Activated CD4-positive, alpha-beta memory T cell treated with anti-CD3 and anti-CD28 coated beads for 36 hours (primary cell): ENCODE results near the gene WTAP. TPM values are rescaled to one million over a fixed set of nuclear protein-coding genes. Genes with fewer than 3 reads are reported as not detected.

ENCODE experiments used
- CTCF ChIA-PET: fragments of 350-600 bp; sonication (Branson Sonifier 250); formaldehyde crosslinking; loops from one replicate; lab custom pipeline; 2021; ENCODE audit warnings: antibody characterized with exemption, inconsistent platforms; lab: Charles Lee
- POLR2A ChIA-PET: fragments of 350-600 bp; sonication (Branson Sonifier 250); formaldehyde crosslinking; loops from one replicate; lab custom pipeline; 2021; ENCODE audit warnings: antibody characterized with exemption; lab: Charles Lee
- DNase-seq: peaks from one replicate; pipeline ENCODE4 v3.0.0-alpha.2; 2020
- H3K27ac Mint-ChIP-seq: one replicate; pipeline ENCODE4 v1.8.0; 2021; ENCODE audit warnings: mixed read lengths
- H3K27me3 Mint-ChIP-seq: one replicate; pipeline ENCODE4 v1.8.0; 2021; ENCODE audit warnings: mixed read lengths
- H3K36me3 Mint-ChIP-seq: one replicate; pipeline ENCODE4 v1.8.0; 2021; ENCODE audit warnings: mixed read lengths
- H3K4me1 Mint-ChIP-seq: one replicate; pipeline ENCODE4 v1.8.0; 2021; ENCODE audit warnings: low read depth, mixed read lengths
- H3K4me3 Mint-ChIP-seq: one replicate; pipeline ENCODE4 v1.8.0; 2021; ENCODE audit warnings: mild to moderate bottlenecking, mixed read lengths
- H3K9me3 Mint-ChIP-seq: one replicate; pipeline ENCODE4 v1.8.0; 2021; ENCODE audit warnings: mixed read lengths
- intact Hi-C: fragments of 100-400 bp; cut with micrococcal nuclease; formaldehyde crosslinking; loops from one replicate; pipeline ENCODE4 v1.15.1; 2023
- total RNA-seq, 2 experiments: library from RNA; stranded (reverse); gene quantifications; one replicate each; pipeline ENCODE4 v1.2.3, GENCODE V29; 2021

WTAP gene
- total RNA-seq, 2 experiments from 2014 or later: 87.6 to 90.2 TPM

DNA sequence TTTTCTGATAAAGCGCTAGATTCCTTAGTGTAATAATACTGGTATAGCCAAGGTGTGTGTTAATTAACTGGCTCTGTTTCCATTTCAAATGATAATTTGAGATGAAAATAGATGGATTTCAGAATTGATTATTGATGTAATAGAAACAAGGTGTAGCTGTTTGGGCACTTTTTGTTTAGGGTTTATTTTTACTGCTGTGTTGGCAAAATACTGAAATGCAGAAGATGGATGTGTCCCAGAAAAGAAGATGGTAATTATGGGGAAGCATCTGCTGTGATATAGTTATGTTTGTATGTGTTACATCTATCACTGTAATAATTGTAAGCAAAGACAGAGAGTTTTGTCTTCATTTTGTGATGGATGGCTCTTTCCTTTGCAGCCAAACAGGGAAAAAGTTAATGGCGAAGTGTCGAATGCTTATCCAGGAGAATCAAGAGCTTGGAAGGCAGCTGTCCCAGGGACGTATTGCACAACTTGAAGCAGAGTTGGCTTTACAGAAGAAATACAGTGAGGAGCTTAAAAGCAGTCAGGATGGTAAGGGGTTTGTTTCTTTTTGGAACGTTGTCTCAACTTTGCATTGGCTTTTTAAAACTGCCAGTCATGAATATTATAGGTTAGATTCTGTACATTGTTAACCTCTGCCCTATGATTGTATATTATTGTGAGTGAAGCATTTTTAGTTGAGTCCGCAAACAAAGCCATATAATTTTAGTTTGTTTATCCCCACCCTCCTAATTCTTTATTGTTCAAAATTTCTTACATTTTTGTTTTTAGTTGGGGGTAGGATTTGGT, 26.0 kb downstream of the WTAP start:
- CTCF ChIA-PET: interaction anchor here (0.9 kb wide), 1 partner anchor 18 kb away, joined by 3 read pairs; no protein-coding TSS in a partner anchor

DNA sequence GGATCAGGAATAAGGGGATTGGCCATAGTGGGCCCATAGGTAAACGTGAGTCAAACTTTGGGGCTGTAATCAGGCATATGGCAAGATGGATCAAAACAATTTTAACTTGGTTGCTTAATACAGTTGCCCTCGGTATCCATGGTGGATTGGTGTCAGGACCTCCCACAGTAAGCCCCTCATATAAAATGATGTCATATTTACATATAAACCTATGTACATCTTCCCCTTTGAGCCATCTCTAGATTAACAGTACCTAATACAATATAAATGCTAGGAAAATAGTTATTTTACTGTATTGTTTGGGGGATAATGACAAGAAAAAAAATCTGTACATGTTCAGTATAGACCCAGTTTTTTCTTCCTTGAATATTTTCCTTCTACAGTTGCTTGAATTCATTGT, 27.1 kb downstream of the WTAP start:
- Mint-ChIP-seq H3K36me3 (peaks cover 55% of the 10 kb centered on the region), H3K9me3 (no peaks in the 10 kb centered on the region), H3K27me3 (no peaks in the 10 kb centered on the region), H3K4me1 (peaks cover 13% of the 10 kb centered on the region), H3K4me3 (no peak overlapping the region), H3K27ac (no peak overlapping the region)
- CTCF ChIA-PET: no interaction called here
- DNase-seq: no peak
- POLR2A ChIA-PET: no interaction called here
- intact Hi-C loops: no loop called here

More for the DNA sequence above, 26.0 kb downstream of the WTAP start:
- H3K27ac Mint-ChIP-seq: peak overlapping the region; percentile 33
- peaks cover 8% of the 10 kb centered on the region for H3K4me1 Mint-ChIP-seq
- POLR2A ChIA-PET: no interaction called here
- no peaks in the 10 kb centered on the region for H3K27me3 Mint-ChIP-seq
- intact Hi-C loops: no loop called here
- H3K9me3 Mint-ChIP-seq: no peaks in the 10 kb centered on the region
- H3K36me3 Mint-ChIP-seq: peaks cover 61% of the 10 kb centered on the region
- no peak for DNase-seq
- no peak overlapping the region for H3K4me3 Mint-ChIP-seq

DNA sequence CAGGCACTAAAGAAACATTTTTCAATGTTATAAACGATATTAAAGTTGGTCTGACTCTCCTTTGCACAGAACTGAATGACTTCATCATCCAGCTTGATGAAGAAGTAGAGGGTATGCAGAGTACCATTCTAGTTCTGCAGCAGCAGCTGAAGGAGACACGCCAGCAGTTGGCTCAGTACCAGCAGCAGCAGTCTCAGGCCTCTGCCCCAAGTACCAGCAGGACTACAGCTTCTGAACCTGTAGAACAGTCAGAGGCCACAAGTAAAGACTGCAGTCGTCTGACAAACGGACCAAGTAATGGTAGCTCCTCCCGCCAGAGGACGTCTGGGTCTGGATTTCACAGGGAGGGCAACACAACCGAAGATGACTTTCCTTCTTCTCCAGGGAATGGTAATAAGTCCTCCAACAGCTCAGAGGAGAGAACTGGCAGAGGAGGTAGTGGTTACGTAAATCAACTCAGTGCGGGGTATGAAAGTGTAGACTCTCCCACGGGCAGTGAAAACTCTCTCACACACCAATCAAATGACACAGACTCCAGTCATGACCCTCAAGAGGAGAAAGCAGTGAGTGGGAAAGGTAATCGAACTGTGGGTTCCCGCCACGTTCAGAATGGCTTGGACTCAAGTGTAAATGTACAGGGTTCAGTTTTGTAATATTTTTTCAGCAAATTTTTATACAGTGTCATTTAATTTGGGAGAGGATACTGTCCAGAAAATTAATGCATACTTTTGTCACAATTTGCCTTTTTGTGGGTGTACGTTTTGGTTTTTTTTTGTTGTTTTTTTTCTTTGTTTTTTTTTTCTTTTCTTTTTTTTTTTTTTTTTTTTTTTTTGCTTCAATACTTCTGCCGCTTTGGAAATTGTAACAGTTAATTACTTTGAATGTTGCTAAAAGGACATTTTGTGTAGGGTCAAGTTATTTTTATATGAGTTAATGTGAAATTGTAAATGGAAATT, 27.9 kb downstream of the WTAP start:
- intact Hi-C loops: no loop called here
- Mint-ChIP-seq H3K9me3 (no peaks in the 10 kb centered on the region), H3K27ac (peak overlapping the region; percentile 62), H3K27me3 (no peaks in the 10 kb centered on the region), H3K4me3 (no peak overlapping the region), H3K4me1 (peaks cover 18% of the 10 kb centered on the region), H3K36me3 (peaks cover 50% of the 10 kb centered on the region)
- ChIA-PET POLR2A (no interaction called here), CTCF (no interaction called here)
- DNase-seq: no peak

DNA sequence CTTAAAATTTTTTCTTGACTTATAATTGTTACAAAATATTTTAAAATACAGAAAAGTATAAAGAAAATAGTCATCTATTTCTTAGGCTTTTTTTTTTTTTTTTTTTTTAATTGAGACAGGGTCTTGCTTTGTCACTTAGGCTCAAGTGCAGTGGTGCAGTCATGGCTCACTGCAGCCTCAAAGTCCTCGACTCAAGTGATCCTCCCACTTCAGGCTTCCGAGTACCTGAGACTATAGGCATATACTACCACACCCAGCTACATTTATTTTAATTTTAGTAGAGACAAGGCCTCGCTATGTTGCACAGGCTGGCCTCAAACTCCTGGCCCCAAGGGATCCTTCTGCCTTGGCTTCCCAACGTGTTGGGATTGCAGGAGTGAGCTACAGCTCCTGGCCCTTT, 29.2 kb downstream of the WTAP start:
- POLR2A ChIA-PET: no interaction called here
- peaks cover 27% of the 10 kb centered on the region for H3K4me1 Mint-ChIP-seq
- no peak overlapping the region for H3K4me3 Mint-ChIP-seq
- peaks cover 45% of the 10 kb centered on the region for H3K36me3 Mint-ChIP-seq
- CTCF ChIA-PET: interaction anchor here (0.7 to 1.5 kb wide), 3 partner anchors 13 to 332 kb away, joined by 3 to 5 read pairs (median 4); no protein-coding TSS in a partner anchor
- H3K9me3 Mint-ChIP-seq: no peaks in the 10 kb centered on the region
- no peaks in the 10 kb centered on the region for H3K27me3 Mint-ChIP-seq
- no peak for DNase-seq
- no peak overlapping the region for H3K27ac Mint-ChIP-seq
- intact Hi-C loops: no loop called here

DNA sequence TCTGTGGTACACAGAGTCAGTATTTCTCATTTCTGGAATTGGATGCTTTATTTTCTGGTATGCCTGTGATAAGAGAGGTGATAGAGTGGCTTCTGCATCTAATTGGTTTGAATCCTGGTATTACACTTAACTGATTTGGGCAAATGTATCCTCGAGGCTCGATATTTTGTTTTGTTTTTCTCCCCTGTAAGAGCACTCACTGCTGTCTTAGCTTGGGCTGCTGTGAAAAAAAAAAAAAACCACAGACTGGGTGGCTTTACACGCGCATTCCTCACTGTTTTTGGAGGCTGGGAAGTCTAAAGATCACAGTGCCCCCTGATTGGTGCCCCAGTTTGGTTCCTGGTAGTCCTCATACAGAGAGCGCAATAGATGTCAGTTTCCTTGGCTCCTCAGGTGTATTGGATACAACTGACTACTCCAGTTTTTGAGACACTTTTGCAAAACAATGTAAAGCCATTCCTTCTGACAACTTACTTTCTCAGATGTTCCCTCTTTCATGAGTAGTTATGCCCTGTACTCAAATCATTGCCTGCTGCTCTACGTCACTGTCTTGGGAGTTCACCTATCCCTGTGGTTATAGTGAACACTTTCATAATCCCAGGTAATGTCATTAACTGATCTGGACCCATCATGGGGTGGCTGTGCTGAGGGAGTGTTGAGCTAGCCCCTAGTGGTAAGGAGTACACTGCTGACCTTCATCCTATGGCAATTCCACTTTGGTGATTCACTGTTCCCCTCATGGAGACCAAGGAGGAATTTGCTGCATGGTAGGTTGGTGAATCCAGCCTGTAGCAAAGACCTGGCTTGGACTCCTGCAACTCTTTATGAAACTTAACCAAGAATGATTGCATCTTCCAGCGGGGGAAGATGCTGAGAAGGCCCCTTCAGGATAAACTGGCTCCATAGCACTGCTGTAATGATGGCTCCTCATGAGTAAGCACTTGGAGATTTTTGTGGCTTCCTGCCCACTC, 31.0 kb downstream of the WTAP start:
- Mint-ChIP-seq H3K9me3 (no peaks in the 10 kb centered on the region), H3K27ac (peak overlapping the region; percentile 50), H3K27me3 (no peaks in the 10 kb centered on the region), H3K36me3 (peaks cover 46% of the 10 kb centered on the region), H3K4me1 (peaks cover 34% of the 10 kb centered on the region), H3K4me3 (no peak overlapping the region)
- intact Hi-C loops: no loop called here
- no peak for DNase-seq
- ChIA-PET POLR2A (no interaction called here), CTCF (no interaction called here)

DNA sequence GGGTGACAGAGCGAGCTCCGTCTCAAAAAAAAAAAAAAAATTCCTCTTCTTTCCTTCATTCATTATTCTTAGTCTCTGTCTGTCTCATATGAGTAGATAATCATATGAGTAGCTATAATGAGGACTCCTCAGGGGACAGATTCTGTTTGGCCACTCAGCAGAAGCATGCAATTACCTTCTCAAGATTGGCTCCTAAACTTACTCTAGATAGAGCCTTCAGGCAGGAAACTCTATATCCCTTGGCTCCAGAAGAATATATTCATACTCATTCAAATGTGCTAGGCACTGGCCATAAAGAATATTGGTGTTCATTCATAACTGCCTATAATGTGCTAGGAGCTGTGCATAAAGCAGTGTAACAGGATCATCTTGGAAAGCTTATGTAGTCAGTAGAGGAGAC, 32.3 kb downstream of the WTAP start:
- Mint-ChIP-seq H3K4me1 (peaks cover 38% of the 10 kb centered on the region), H3K4me3 (no peak overlapping the region), H3K9me3 (no peaks in the 10 kb centered on the region), H3K27ac (peak overlapping the region; percentile 15), H3K36me3 (peaks cover 42% of the 10 kb centered on the region), H3K27me3 (no peaks in the 10 kb centered on the region)
- intact Hi-C loops: no loop called here
- DNase-seq: no peak
- ChIA-PET CTCF (no interaction called here), POLR2A (interaction anchor here (0.6 kb wide), 1 partner anchor 1100 kb away, joined by 3 read pairs; no protein-coding TSS in a partner anchor)

DNA sequence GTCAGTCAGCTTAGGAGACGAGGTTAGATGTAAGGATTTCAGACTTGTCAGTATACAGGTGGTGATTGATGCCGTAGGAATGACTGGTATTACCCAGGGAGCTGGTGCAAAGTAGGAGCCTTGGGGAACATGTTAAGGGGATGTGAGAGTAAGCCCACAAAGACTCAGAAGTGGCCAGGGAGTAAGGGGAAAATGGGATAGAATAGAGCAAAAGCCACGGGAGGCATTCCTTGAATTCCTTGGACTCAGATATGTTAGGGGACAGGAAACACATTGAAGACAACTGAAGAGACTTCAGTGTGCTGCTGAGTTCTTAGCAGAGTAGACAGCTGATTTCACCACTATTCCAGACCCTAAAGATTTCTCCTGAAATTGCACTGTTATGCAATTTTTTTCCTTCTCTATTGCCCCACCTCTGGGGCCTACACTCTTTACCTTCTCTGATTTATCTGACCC, 33.3 kb downstream of the WTAP start:
- H3K27ac Mint-ChIP-seq: peak overlapping the region; percentile 98
- H3K36me3 Mint-ChIP-seq: peaks cover 38% of the 10 kb centered on the region
- no peaks in the 10 kb centered on the region for H3K9me3 Mint-ChIP-seq
- ChIA-PET CTCF (interaction anchor here (0.9 to 1.5 kb wide), 2 partner anchors 69 to 80 kb away, joined by 5 to 7 read pairs; no protein-coding TSS in a partner anchor), POLR2A (interaction anchor here (0.9 to 2.4 kb wide), 4 partner anchors 24 to 34 kb away, joined by 3 to 24 read pairs (median 8); partner anchors contain the start of genes MRPL18, TCP1 and WTAP)
- H3K4me3 Mint-ChIP-seq: peak overlapping the region; percentile 98
- no peaks in the 10 kb centered on the region for H3K27me3 Mint-ChIP-seq
- H3K4me1 Mint-ChIP-seq: peaks cover 35% of the 10 kb centered on the region
- DNase-seq: no peak
- intact Hi-C loops: no loop called here

DNA sequence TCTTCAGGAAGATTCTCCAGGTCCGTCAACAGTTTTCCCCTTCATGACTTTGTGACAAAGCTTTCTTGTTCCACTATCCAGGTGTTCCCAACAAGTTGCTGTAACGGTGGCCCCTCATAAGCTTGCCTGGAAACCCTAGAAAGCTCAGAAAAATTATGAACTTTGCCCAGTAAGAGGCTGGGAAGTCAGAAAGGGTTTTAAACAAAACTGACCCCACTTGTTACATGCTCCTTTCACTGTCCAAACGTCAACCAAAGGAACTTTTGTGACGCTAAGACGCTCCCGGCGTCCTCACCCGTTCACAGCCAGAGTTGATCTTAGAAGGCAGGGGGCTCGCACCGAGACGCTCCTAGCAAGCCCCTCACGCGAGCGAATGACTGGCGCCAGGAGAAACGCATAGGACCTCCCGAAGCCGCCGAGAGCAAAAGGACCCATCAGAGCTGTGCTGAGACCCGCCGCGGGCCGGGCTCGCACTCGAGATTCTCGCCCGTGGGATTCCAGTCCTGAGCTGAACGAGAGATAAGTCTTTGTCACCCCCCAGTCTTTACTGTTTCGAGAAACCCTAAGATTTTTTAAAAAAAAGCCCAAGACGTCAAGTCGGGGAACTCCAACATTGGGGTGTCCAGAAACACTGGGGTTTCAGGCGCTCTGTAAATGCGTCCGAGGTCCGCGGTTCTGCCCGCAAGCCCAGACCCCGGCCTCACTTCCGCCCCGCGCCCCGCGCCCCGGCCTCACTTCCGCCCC, 34.0 kb downstream of the WTAP start:
- H3K4me1 Mint-ChIP-seq: peaks cover 38% of the 10 kb centered on the region
- ChIA-PET POLR2A (interaction anchor here (0.9 to 2.4 kb wide), 5 partner anchors 11 to 34 kb away, joined by 3 to 24 read pairs (median 6); partner anchors contain the start of genes MRPL18, TCP1 and WTAP), CTCF (interaction anchor here (0.9 to 1.5 kb wide), 4 partner anchors 15 to 81 kb away, joined by 3 to 7 read pairs (median 4); partner anchors contain the start of gene WTAP)
- peaks cover 34% of the 10 kb centered on the region for H3K36me3 Mint-ChIP-seq
- intact Hi-C loops: no loop called here
- DNase-seq: no peak
- H3K27ac Mint-ChIP-seq: peak overlapping the region; percentile 98
- H3K9me3 Mint-ChIP-seq: no peaks in the 10 kb centered on the region
- peak overlapping the region; percentile 98 for H3K4me3 Mint-ChIP-seq
- H3K27me3 Mint-ChIP-seq: no peaks in the 10 kb centered on the region

DNA sequence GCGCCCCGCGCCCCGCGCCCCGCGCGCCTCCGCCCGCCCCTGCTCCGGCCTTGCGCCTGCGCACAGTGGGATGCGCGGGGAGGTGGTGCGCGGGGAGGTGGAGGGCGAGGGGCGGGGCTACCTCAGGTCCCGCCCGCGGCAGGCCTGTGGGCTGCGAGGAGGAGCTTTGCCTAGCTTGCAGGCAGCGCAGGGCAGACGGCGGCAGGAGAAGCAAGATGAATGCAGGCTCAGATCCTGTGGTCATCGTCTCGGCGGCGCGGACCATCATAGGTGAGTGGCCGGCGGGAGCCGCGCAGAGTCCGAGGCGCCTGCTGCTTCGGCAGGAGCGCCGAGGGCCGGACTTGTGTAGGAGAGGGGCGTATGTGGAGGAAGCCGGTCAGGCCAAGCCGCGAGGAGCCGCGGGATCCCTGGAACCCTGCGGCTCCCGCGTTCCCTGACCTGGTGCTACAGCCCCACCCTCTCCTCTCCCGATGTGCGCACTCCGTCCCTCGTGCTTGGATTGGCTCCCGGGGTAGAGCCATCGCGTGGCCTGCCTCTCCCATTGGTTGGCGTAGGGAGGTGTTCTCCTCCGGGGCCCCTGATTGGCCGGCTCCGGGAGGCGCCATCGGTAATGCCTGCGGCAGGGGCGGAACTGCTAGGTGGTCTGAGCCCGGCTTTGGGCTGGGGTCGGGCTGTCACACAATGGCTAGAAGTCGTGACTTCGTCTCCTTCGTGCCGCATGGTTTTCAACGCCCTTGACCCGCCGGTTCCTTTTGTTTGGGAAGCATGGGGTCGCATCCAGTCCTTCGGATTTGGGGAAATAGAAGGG, 34.8 kb downstream of the WTAP start, which contains the start of gene ACAT2:
TSS of gene ACAT2 (plus strand) at position 173 of the 808 bp plus-strand sequence. CDS start at position 216, 43 bp downstream.
- Mint-ChIP-seq H3K27me3 (no peaks in the 10 kb centered on the region), H3K36me3 (peaks cover 39% of the 10 kb centered on the region), H3K27ac (peak within 1 kb of the TSS; percentile 98), H3K4me3 (peak within 1 kb of the TSS; percentile 98), H3K9me3 (no peaks in the 10 kb centered on the region), H3K4me1 (peaks cover 45% of the 10 kb centered on the region)
- CTCF ChIA-PET: interaction anchor here (1.0 to 1.5 kb wide), 3 partner anchors 15 to 82 kb away, joined by 3 to 7 read pairs (median 4); partner anchors contain the start of gene WTAP
- intact Hi-C loops: loop anchor here (1.0 kb wide), 3 partner anchors 27 to 71 kb away; partner anchors contain the start of genes TCP1 and WTAP
- POLR2A ChIA-PET: interaction anchor here (0.6 to 2.4 kb wide), 6 partner anchors 10 to 35 kb away, joined by 3 to 24 read pairs (median 5); partner anchors contain the start of genes MRPL18, TCP1 and WTAP
- DNase-seq: peak; percentile 97
